Measurements from ENCODE around the gene CPNE4.

DNA sequence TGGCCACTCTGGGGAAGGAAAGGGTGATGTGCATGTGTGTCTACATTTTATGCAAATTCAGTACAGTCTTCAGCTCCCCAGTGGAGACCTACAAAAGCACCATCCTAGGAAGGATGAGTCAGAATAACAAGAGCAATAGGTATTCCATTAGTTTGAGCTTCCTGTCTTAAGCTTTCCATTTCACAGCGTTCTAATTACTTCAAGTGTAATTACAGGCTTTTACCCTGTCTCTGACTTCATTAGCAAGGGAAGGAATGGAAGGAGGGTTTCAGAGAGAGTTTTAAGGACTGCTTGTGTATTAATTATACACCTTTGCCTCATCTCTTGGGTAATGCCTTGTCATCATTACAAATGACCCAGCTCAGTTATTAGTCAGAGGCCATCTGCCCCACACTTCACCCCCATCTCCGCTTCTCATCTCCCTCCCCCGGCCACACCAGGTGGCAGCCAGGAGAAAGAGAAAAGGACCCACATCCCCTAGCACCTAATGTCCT lies 329.2 kb downstream of the CPNE4 start:
- TF ChIP-seq, protein P1, sequence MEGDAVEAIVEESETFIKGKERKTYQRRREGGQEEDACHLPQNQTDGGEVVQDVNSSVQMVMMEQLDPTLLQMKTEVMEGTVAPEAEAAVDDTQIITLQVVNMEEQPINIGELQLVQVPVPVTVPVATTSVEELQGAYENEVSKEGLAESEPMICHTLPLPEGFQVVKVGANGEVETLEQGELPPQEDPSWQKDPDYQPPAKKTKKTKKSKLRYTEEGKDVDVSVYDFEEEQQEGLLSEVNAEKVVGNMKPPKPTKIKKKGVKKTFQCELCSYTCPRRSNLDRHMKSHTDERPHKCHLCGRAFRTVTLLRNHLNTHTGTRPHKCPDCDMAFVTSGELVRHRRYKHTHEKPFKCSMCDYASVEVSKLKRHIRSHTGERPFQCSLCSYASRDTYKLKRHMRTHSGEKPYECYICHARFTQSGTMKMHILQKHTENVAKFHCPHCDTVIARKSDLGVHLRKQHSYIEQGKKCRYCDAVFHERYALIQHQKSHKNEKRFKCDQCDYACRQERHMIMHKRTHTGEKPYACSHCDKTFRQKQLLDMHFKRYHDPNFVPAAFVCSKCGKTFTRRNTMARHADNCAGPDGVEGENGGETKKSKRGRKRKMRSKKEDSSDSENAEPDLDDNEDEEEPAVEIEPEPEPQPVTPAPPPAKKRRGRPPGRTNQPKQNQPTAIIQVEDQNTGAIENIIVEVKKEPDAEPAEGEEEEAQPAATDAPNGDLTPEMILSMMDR (IDR thresholded peaks at IDR 0.05), result no peak
- no peak for TF ChIP-seq POLR2A (IDR thresholded peaks at IDR 0.05)

All from body of pancreas (tissue), 4 donors.